Measurements from ENCODE around the gene PLEKHH2.

PLEKHH2 gene

DNA sequence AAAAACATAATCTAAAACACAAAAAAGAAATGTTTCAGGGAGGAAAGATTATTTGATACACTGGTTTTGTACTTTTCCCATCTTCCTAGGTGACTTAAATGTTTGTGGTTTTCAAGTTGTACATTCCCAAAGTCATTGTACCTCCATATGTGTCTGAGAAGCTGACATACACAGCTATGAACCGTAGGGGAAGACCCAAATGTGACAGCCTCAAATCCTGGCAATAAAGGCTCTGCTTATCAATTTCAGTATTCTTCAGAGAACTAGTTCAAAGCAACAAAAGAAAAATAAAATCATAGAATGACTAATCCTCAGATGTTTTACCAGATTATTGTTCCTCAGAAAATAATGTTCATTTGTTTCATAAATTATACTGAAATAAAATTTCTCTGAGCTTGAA is 139.3 kb downstream of the PLEKHH2 start:
- no peak overlapping the region for H3K4me3 ChIP-seq (ENCODE audit: low read length)
- no peak overlapping the region for H3K9ac ChIP-seq (ENCODE audit: low read length)
- H3K27me3 ChIP-seq (ENCODE audit: control insufficient read depth, insufficient read depth, low read length): no peaks in the 10 kb centered on the region
- H3K9me3 ChIP-seq (ENCODE audit: control insufficient read depth, low read depth, low read length): no peaks in the 10 kb centered on the region
- no peak overlapping the region for H3K27ac ChIP-seq (ENCODE audit: low read length)
- no peaks in the 10 kb centered on the region for H3K4me1 ChIP-seq (ENCODE audit: control insufficient read depth, low read depth, low read length)
- H3K36me3 ChIP-seq (ENCODE audit: control insufficient read depth, low read depth, low read length): no peaks in the 10 kb centered on the region

DNA sequence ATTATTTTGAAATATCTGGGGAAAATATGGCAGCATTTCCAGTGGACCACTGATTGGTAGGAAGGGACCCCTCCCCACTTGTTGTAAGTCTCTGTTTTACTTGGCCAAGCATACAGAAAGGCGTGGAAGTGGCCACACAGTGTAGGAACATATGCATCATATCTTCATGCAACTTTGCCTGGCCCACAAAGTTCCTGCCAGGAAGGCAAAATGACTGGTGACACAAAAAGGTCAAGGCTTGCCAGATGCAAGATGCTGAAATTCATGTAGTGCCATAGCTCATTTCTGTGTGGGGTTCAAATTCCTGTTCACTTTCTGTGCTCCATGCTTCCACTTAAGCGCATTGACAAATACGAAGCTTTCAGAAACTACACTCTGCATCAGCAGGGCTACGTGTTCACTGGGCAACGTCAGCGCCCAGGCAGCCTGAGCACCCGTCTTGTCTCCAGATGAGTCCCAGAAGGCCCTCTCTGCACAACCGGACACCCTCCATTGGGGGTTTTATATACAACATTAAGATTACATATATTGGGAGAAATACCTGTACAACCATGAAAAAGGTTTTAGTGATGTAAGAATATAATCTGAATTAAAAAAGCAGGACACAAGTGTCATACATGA is 140.4 kb downstream of the PLEKHH2 start:
- no peak overlapping the region for H3K9ac ChIP-seq (ENCODE audit: low read length)
- H3K9me3 ChIP-seq (ENCODE audit: control insufficient read depth, low read depth, low read length): no peaks in the 10 kb centered on the region
- H3K4me1 ChIP-seq (ENCODE audit: control insufficient read depth, low read depth, low read length): no peaks in the 10 kb centered on the region
- H3K36me3 ChIP-seq (ENCODE audit: control insufficient read depth, low read depth, low read length): no peaks in the 10 kb centered on the region
- no peak overlapping the region for H3K4me3 ChIP-seq (ENCODE audit: low read length)
- no peak overlapping the region for H3K27ac ChIP-seq (ENCODE audit: low read length)
- H3K27me3 ChIP-seq (ENCODE audit: control insufficient read depth, insufficient read depth, low read length): no peaks in the 10 kb centered on the region

DNA sequence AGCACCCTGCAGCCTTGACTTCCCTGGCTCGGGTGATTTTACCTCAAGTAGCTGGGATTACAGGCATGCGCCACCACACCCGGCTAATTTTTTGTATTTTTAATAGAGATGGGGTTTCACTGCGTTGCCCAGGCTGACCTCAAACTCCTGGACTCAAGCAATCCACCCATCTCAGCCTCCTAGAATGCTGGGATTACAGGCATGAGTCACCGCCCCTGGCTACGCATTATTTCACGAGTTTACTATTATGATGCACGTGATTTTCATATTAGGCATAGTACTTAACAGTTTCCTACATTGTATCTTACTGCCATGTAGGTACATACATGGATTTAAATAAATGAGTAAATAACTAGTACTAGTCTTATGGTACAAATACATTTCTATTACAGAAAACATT is 141.2 kb downstream of the PLEKHH2 start:
- no peaks in the 10 kb centered on the region for H3K9me3 ChIP-seq (ENCODE audit: control insufficient read depth, low read depth, low read length)
- H3K27me3 ChIP-seq (ENCODE audit: control insufficient read depth, insufficient read depth, low read length): no peaks in the 10 kb centered on the region
- H3K4me1 ChIP-seq (ENCODE audit: control insufficient read depth, low read depth, low read length): no peaks in the 10 kb centered on the region
- H3K27ac ChIP-seq (ENCODE audit: low read length): no peak overlapping the region
- H3K4me3 ChIP-seq (ENCODE audit: low read length): no peak overlapping the region
- no peaks in the 10 kb centered on the region for H3K36me3 ChIP-seq (ENCODE audit: control insufficient read depth, low read depth, low read length)
- H3K9ac ChIP-seq (ENCODE audit: low read length): no peak overlapping the region

GRCh38 chr2:43787895-43788294 is 150.8 kb downstream of the PLEKHH2 start:
- no peaks in the 10 kb centered on the region for H3K4me1 ChIP-seq (ENCODE audit: control insufficient read depth, low read depth, low read length)
- H3K4me3 ChIP-seq (ENCODE audit: low read length): no peak overlapping the region
- no peaks in the 10 kb centered on the region for H3K36me3 ChIP-seq (ENCODE audit: control insufficient read depth, low read depth, low read length)
- no peaks in the 10 kb centered on the region for H3K9me3 ChIP-seq (ENCODE audit: control insufficient read depth, low read depth, low read length)
- H3K27me3 ChIP-seq (ENCODE audit: control insufficient read depth, insufficient read depth, low read length): no peaks in the 10 kb centered on the region
- no peak overlapping the region for H3K27ac ChIP-seq (ENCODE audit: low read length)
- H3K9ac ChIP-seq (ENCODE audit: low read length): no peak overlapping the region

- Histone ChIP-seq H3K4me3 (ENCODE audit: low read length) (no peak overlapping the region), H3K4me1 (ENCODE audit: control insufficient read depth, low read depth, low read length) (no peaks in the 10 kb centered on the region), H3K27me3 (ENCODE audit: control insufficient read depth, insufficient read depth, low read length) (no peaks in the 10 kb centered on the region), H3K36me3 (ENCODE audit: control insufficient read depth, low read depth, low read length) (no peaks in the 10 kb centered on the region), H3K9ac (ENCODE audit: low read length) (no peak overlapping the region), H3K27ac (ENCODE audit: low read length) (no peak overlapping the region), H3K9me3 (ENCODE audit: control insufficient read depth, low read depth, low read length) (no peaks in the 10 kb centered on the region)
Observed at GRCh38 chr2:43788646-43789045, 151.6 kb downstream of the PLEKHH2 start.

GRCh38 chr2:43790147-43790546 is 153.1 kb downstream of the PLEKHH2 start:
- Histone ChIP-seq H3K4me3 (ENCODE audit: low read length) (no peak overlapping the region), H3K27ac (ENCODE audit: low read length) (no peak overlapping the region), H3K9me3 (ENCODE audit: control insufficient read depth, low read depth, low read length) (no peaks in the 10 kb centered on the region), H3K36me3 (ENCODE audit: control insufficient read depth, low read depth, low read length) (no peaks in the 10 kb centered on the region), H3K4me1 (ENCODE audit: control insufficient read depth, low read depth, low read length) (no peaks in the 10 kb centered on the region), H3K27me3 (ENCODE audit: control insufficient read depth, insufficient read depth, low read length) (no peaks in the 10 kb centered on the region), H3K9ac (ENCODE audit: low read length) (no peak overlapping the region)

- no peak overlapping the region for H3K9ac ChIP-seq (ENCODE audit: low read length)
- no peak overlapping the region for H3K4me3 ChIP-seq (ENCODE audit: low read length)
- H3K4me1 ChIP-seq (ENCODE audit: control insufficient read depth, low read depth, low read length): no peaks in the 10 kb centered on the region
- no peaks in the 10 kb centered on the region for H3K36me3 ChIP-seq (ENCODE audit: control insufficient read depth, low read depth, low read length)
- H3K27ac ChIP-seq (ENCODE audit: low read length): no peak overlapping the region
- no peaks in the 10 kb centered on the region for H3K27me3 ChIP-seq (ENCODE audit: control insufficient read depth, insufficient read depth, low read length)
- no peaks in the 10 kb centered on the region for H3K9me3 ChIP-seq (ENCODE audit: control insufficient read depth, low read depth, low read length)
Observed at GRCh38 chr2:43791035-43791765, 154.1 kb downstream of the PLEKHH2 start.

GRCh38 chr2:43792653-43793052 is 155.6 kb downstream of the PLEKHH2 start:
- H3K9ac ChIP-seq (ENCODE audit: low read length): no peak overlapping the region
- no peak overlapping the region for H3K27ac ChIP-seq (ENCODE audit: low read length)
- no peaks in the 10 kb centered on the region for H3K27me3 ChIP-seq (ENCODE audit: control insufficient read depth, insufficient read depth, low read length)
- no peaks in the 10 kb centered on the region for H3K9me3 ChIP-seq (ENCODE audit: control insufficient read depth, low read depth, low read length)
- no peak overlapping the region for H3K4me3 ChIP-seq (ENCODE audit: low read length)
- H3K4me1 ChIP-seq (ENCODE audit: control insufficient read depth, low read depth, low read length): no peaks in the 10 kb centered on the region
- no peaks in the 10 kb centered on the region for H3K36me3 ChIP-seq (ENCODE audit: control insufficient read depth, low read depth, low read length)

- no peaks in the 10 kb centered on the region for H3K4me1 ChIP-seq (ENCODE audit: control insufficient read depth, low read depth, low read length)
- H3K4me3 ChIP-seq (ENCODE audit: low read length): no peak overlapping the region
- H3K36me3 ChIP-seq (ENCODE audit: control insufficient read depth, low read depth, low read length): no peaks in the 10 kb centered on the region
- no peaks in the 10 kb centered on the region for H3K9me3 ChIP-seq (ENCODE audit: control insufficient read depth, low read depth, low read length)
- no peak overlapping the region for H3K27ac ChIP-seq (ENCODE audit: low read length)
- H3K9ac ChIP-seq (ENCODE audit: low read length): no peak overlapping the region
- no peaks in the 10 kb centered on the region for H3K27me3 ChIP-seq (ENCODE audit: control insufficient read depth, insufficient read depth, low read length)
Observed at GRCh38 chr2:43794956-43795355, 157.9 kb downstream of the PLEKHH2 start.

- no peaks in the 10 kb centered on the region for H3K36me3 ChIP-seq (ENCODE audit: control insufficient read depth, low read depth, low read length)
- no peaks in the 10 kb centered on the region for H3K9me3 ChIP-seq (ENCODE audit: control insufficient read depth, low read depth, low read length)
- no peak overlapping the region for H3K27ac ChIP-seq (ENCODE audit: low read length)
- no peaks in the 10 kb centered on the region for H3K4me1 ChIP-seq (ENCODE audit: control insufficient read depth, low read depth, low read length)
- no peaks in the 10 kb centered on the region for H3K27me3 ChIP-seq (ENCODE audit: control insufficient read depth, insufficient read depth, low read length)
- no peak overlapping the region for H3K4me3 ChIP-seq (ENCODE audit: low read length)
- no peak overlapping the region for H3K9ac ChIP-seq (ENCODE audit: low read length)
Observed at GRCh38 chr2:43796206-43796605, 159.1 kb downstream of the PLEKHH2 start.

DNA sequence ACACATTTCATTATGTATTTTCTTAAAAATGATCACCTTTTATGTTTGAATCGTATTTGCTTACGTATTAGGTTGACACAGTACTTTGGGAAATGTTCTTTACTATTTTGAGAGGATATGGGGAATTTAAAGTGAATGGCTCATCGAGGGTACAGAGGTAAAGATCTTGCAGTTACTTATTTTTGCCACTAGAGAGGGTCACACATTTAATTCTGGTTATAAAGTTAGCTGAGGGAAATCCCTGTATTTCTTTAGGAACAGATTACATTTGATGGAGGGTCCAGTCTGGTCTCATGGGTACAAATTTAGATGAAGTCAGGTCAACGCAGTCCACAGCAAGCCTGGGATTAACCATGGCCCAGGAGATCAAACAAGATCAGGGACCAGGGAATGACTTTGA is 161.2 kb downstream of the PLEKHH2 start:
- Histone ChIP-seq H3K36me3 (ENCODE audit: control insufficient read depth, low read depth, low read length) (no peaks in the 10 kb centered on the region), H3K4me1 (ENCODE audit: control insufficient read depth, low read depth, low read length) (no peaks in the 10 kb centered on the region), H3K4me3 (ENCODE audit: low read length) (no peak overlapping the region), H3K9ac (ENCODE audit: low read length) (no peak overlapping the region), H3K27ac (ENCODE audit: low read length) (no peak overlapping the region), H3K27me3 (ENCODE audit: control insufficient read depth, insufficient read depth, low read length) (no peaks in the 10 kb centered on the region), H3K9me3 (ENCODE audit: control insufficient read depth, low read depth, low read length) (no peaks in the 10 kb centered on the region)

GRCh38 chr2:43800894-43801293 is 163.8 kb downstream of the PLEKHH2 start:
- no peaks in the 10 kb centered on the region for H3K4me1 ChIP-seq (ENCODE audit: control insufficient read depth, low read depth, low read length)
- H3K36me3 ChIP-seq (ENCODE audit: control insufficient read depth, low read depth, low read length): no peaks in the 10 kb centered on the region
- H3K9ac ChIP-seq (ENCODE audit: low read length): no peak overlapping the region
- H3K9me3 ChIP-seq (ENCODE audit: control insufficient read depth, low read depth, low read length): no peaks in the 10 kb centered on the region
- H3K27me3 ChIP-seq (ENCODE audit: control insufficient read depth, insufficient read depth, low read length): no peaks in the 10 kb centered on the region
- H3K4me3 ChIP-seq (ENCODE audit: low read length): no peak overlapping the region
- H3K27ac ChIP-seq (ENCODE audit: low read length): no peak overlapping the region
